ENCODE measurements around the gene DOCK8.
A peak's percentile ranks its signal among the peaks of the same experiment; 100 is the strongest.

The DOCK8 gene

DNA sequence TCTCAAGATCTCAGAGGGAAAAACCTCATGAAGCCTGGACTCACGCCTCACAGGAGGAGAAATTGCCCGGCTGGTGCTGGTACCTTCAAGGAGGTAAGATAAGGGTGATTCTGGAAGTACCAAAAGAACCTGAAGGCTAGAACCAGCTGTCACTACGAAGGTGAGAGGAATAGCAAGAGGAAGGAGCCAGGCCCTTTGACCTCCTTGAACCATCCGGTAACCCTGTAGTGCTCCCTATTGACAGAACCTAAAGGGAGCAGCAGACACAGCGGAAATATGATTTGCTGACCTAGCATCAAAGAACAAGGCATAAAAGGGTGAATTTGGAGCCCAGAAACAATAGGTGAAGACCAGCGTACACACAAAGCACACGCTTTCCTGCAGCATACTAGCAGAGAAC is 92.2 kb downstream of the DOCK8 start:
- peak; percentile 15 to 34 for DNase-seq (ENCODE audit: low read depth in 2 of 2)

DNA sequence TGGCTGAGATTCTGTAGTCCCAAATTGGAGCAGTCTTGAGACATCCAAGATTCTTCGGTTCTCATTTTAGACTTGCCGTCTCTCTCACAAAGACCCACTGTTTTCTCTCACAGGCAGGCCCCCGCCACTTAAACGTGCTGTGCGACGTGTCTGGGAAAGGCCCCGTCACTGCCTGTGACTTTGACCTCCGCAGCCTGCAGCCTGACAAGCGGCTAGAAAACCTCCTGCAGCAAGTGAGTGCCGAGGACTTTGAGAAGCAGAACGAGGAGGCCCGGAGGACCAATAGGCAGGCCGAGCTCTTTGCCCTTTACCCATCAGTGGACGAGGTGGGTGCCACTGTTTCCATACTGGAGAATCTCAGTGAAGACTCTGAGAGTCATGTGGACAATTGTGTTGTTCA is 97.2 kb downstream of the DOCK8 start:
- DNase-seq (ENCODE audit: low read depth in 2 of 2) = no peak

DNA sequence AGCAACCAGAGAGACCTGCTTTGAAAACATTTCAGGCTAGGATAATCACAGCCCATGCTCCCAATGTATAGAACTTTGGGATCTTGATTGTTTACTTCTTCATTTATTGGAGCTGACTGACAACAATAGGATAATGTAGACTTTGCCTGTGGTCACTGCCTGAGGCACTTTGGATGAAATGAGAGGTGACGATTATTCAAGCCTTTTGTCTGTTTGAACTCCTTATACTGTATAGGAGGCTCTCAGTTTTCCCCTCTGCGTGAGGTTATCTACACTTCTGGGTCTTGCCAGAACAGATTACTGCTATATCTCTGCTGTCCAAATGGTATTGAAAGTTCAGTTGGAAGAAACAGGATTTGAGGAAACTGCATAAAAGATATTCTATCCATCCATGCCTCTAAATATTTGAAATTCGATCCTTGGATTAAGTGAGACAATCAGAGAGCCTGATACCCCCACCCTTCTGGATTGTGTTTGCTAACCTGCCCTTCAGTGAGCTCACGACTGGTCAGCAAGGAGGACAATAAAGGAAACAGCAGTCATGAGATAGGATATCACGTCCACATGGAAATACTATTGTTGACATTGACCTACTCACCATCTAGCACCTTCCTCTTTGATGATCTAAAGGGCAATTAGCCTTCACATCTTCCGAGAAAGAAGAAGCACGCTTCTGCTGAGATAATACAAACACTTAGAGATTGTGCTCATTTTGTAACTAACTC is 98.1 kb downstream of the DOCK8 start:
- DNase-seq (ENCODE audit: low read depth in 2 of 2) = no peak

DNA sequence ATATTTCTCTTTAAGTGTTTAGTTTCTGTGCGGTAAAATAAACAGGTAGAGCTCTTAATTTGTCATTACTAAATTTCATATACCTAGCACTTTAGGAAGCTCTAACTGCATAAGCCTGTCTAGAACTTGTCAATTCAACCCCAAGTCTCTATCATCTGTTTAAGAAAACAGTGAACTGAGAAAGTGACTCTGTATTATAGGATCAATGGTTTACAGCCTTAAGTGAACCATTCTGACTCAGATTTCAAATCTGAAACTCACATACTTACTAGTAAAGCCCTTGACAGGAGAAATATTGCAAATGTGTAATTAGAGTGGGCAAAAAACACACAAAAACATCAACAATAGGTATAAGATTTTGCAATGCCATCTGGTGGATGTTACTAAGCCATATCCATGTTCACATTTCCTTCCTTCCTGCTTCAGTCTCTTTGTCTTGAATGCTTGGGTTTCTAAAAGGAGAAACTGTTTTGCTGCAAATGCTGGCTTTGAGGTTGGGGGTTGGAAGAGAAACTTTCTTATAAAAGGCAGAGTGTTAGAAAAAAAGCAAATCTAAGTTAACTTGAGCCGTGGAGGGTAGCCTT is 101.8 kb downstream of the DOCK8 start:
- DNase-seq (ENCODE audit: low read depth in 2 of 2) = no peak

DNA sequence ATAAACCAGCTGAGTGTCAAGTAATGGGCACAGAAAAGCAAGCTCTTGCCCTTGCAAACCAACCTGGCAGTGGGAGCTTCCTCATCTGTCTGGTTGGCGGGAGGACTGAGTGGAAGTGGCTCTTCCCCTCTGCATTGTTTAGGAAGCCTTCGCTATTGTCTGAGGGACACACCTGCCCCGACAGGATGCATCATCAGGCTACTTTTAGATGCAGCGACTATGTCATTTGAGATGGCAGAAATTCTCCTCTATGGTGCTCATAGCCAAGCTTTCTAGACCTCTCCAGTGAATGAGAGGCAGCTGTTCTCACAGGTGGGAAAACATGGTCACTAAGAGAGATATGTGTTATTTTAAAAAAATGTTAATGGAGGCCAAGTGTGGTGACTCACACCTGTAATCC is 104.0 kb downstream of the DOCK8 start:
- no peak for DNase-seq (ENCODE audit: low read depth in 2 of 2)

DNA sequence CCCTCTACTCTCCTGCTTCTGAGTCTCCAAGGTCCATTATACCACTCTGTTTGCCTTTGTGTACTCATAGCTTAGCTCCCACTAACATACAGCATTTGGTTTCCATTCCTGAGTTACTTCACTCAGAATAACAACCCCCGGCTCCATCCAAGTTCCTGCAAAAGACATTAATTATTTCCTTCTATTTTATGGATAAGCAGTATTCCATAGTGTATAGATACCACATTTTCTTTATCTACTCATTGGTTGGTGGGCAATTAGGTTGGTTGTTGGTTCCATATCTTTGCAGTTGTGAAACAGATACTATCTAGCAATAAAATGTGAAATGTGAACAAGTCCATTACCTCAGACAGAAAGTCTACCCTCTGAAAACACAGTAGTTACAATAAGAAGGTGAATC is 110.3 kb downstream of the DOCK8 start:
- no peak for DNase-seq (ENCODE audit: low read depth in 2 of 2)

DNA sequence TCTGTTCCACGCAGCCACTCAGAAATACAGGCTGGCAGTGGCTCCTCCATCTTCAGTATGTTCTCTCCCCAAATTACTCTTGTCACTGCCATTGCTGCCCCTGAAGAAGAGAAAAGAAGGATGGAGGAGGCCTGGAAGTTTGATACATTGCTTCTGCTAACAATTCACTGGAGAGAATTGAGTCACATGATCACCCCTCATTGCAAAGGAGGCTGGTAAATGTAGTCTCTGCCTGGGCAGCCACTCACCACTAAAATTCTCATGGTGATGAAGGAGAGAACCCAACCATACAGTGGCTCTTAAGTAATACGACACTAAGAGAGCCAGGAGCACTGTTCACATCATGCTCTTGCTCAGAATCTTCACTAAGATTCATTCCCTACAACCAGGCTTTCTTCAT is 112.0 kb downstream of the DOCK8 start:
- DNase-seq (ENCODE audit: low read depth in 2 of 2) = no peak

DNA sequence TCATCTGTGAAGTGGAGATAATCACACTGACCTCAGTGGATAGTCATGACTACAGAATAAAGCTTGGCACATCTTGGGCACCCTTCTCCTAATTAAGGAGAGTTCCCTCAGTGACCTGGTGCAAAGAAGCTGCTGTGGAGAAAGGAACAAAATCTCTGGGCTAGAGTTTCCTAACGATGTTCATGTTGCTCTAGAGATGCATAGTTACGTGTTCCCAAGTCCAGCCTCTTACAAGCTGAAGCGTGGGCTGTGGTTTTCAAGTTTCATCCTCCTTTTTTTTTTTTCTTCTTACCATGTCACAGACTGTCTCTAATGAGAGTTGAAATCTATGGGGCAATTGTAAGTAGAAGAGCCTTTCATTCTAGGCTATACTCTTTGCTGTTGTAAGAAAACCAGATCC is 113.8 kb downstream of the DOCK8 start:
- no peak for DNase-seq (ENCODE audit: low read depth in 2 of 2)

DNA sequence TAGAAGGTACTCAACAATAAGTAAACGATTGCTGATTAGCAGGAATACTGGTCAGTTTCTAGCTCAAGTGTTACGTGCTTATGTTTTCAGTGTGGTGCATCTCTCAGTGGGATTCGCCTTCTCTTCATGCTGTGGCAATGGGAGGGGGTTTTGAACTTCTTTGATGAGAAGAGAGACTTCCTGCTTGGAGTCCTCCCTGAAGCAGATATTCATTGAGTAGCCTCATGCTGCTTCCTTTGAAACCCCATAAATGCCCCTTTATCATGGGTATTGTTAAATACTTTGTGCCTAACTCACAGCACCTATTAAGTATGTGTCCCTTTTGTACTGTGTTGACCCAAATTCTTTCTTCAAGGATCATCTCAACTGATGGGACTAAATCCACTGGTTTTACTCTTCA is 116.5 kb downstream of the DOCK8 start:
- DNase-seq (ENCODE audit: low read depth in 2 of 2) = no peak

DNA sequence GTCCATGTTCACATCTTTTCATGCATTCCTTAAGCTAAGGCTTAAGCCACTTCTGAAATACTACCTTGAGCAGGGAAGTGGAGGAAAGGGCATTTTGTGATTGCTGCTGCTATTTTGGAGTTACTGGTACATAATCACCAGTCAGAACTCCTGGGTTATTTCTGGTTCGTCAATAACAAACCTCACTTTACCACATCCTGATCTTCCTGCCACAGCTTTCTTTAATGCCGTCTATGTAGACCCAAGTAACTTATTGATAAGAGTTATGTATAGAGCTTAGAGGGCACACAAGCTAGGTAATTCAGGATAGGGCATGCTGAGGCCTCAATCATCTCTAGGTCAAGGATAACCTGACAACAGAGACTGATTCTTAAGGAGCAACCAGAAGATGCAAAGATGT is 120.7 kb downstream of the DOCK8 start:
- no peak for DNase-seq (ENCODE audit: low read depth in 2 of 2)

DNA sequence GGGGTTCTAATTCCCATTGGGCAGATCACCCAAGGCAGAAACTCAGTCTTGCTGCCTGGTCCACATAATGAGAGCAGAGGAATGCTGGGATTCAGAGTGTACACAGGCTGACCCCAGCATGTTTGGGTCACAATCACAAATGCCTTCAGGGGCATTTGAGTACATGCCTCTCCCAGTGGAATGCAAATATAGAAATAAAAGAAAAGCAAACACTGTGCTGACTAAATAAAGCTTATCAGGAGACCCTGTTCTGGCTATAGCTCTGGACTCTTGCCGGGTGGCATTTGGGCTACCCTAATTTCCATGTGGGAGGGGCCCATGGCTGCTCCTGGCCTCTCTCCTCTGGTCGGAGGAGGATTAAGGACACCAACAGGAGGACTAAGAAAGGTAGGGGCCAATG is 121.4 kb downstream of the DOCK8 start:
- DNase-seq (ENCODE audit: low read depth in 2 of 2) = no peak

DNA sequence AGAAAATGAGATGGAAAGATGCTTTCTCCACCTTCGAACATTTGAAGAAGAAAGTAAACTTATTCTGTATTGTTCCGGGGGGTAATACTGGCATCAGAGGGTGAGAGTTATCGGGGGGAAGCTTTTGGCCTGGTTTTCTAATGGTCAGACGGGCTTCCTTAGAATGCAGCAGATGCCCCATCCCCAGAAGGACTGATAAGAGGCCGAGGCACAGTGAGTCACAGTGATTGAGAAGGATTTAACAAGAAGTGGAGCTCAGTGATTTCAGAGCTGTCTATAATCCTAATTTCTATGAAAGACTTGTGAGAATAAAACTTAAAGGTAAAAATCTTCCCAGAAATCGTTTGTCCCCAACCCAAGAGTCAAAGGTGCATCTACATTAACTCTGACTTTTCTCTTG is 123.9 kb downstream of the DOCK8 start:
- DNase-seq (ENCODE audit: low read depth in 2 of 2) = no peak

DNA sequence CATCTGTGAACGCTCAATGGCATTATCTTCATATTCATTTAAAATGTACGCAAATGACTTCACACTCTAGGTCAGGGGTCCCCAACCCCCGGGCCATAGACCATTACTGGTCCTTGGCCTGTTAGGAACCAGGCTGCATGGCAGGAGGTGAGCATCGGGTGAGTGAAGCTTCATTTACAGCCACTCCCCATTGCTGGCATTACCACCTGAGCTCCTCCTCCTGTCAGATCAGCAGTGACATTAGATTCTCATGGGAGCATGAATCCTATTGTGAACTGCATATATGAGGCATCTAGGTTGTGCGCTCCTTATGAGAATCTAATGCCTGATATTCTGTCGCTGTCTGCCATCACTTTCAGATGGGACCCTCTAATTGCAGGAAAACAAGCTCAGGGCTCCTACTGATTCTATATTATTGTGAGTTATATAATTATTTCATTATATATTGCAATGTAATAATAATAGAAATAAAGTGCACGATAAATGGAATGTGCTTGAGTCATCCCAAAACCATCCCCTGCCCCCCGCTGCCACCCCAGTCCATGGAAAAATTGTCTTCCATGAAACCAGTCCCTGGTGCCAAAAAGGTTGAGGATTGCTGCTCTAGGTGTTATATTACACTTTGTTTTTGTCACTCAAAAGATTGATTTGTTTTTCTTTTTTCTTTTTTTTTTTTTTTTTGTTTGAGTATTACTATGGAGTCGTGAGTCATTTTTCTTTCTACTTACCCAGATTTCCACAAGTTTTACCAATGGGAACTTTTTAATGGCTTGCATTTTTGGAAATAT is 127.2 kb downstream of the DOCK8 start:
- DNase-seq (ENCODE audit: low read depth in 2 of 2) = no peak

DNA sequence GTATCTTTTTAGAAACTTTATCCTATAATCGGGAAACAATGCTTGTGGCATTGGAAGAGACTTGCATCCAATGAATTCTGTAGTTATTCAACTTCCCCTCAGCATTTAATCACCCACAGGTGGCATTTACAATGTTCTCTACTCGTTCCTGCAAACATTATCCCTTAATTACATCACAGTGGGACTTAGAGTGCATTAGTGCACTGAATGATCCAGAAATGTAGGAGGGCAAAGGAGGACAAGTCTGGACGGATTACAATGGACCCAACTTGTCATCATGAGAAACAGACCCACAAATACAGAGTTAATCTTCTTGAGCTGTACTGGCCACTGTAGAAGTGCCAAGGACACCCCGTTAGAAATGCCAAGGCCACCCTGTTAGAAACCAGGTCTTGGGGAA is 129.1 kb downstream of the DOCK8 start:
- no peak for DNase-seq (ENCODE audit: low read depth in 2 of 2)

DNA sequence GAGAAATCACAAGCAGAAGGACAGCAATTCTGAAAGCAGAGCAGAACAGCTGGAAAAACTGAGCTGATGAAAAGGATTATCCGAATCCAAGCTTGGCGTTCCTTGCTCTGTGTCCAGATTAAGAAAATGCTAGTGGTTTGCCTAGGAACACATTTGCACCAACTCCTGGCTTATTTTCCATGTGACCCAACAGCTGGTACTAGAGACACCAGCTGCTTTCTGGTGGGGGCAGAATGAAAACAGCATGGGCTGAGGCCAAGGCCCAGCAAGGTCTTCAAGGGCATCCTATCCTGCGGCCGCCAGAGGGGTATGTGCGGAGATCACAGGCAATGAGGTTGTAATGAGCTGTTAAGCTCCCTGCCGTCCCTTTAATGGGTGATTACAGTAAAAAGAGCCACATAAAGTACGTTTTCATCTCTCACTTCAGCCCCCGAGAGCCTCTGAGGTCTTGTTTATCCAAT is 131.5 kb downstream of the DOCK8 start:
- no peak for DNase-seq (ENCODE audit: low read depth in 2 of 2)

DNA sequence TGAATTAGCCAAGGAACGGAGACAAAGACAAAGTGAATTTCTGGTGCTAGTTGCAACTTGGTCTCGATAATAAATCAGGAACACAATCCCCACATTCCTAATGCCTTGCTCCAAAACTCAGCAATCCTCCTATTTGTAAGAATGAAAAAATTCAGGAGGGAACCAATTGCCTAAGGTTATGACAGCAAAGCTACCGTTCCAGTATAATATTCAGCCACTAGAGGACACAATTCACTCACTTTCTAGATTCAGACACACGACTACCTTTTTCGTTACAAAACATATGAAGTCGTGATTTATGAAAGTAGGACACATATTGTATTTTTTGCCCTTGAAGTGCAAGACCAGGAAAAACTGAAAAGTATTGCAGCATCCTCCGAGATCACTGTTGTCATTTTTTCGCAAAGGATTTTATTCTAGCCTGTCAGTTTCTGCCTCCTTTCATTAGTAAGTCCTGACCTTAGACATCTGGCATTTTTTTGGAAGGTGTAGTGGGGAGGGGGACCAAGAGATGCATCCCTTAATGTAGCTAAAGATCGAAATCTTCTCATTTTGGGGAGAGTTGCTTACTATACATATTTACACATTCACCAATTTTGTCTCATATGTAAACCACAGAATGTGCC is 133.1 kb downstream of the DOCK8 start:
- no peak for DNase-seq (ENCODE audit: low read depth in 2 of 2)

DNA sequence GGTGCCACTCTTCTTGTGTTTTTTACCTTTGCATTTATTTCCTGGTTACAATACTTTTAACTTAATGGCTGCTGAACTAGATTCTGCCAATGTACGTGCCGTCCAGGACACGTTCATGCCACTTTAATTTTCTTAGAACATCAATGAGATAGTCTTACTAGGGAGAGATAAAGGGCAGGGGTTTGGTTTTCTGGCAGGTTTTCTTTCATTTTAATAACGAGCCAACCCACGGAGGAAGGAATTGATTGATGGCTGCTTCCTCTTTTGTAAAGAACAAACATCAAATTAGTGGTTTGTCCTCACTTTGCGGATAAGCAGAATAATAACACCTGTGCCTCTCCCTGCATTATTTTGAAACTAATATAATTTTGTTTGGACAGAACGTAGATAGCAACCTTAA is 135.7 kb downstream of the DOCK8 start:
- DNase-seq (ENCODE audit: low read depth in 2 of 2) = no peak

DNA sequence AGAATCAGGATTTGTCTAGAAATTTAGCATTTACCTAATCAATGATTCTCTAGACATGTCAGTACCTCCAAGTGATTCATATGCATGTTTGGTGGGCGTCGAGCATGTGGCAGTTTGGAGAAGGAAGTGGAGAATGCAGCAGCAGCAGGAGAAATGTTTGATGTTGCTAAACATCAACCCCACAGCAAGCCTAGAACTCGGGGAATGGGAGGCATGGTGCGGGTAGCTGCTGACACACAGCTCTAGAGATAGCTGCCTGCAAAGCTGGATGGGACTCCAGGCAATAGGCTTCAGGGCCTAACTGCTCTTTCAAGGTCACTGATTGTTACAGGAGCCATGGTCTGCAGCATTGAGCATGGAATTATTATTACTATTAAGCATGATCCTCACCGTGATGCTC is 137.3 kb downstream of the DOCK8 start:
- DNase-seq (ENCODE audit: low read depth in 2 of 2) = no peak

DNA sequence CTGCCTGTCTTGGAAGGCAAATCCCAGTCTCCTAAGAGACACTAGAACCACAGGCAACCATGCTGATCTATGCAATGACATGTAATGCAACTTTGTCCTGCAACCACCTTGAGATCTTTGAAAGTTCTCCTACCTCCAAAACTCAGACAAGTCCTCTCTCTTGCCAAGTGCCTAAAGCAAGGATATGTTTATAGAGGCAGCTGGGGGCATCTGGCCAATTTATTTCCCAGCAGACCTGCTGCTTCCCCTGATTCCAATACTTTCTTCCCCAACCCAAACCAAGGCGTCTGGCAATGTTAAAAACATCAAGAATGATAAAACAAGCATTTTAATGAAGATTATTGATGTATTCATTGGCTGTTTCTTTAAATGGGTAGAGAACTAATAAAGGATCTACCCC is 138.4 kb downstream of the DOCK8 start:
- DNase-seq (ENCODE audit: low read depth in 2 of 2) = no peak

DNA sequence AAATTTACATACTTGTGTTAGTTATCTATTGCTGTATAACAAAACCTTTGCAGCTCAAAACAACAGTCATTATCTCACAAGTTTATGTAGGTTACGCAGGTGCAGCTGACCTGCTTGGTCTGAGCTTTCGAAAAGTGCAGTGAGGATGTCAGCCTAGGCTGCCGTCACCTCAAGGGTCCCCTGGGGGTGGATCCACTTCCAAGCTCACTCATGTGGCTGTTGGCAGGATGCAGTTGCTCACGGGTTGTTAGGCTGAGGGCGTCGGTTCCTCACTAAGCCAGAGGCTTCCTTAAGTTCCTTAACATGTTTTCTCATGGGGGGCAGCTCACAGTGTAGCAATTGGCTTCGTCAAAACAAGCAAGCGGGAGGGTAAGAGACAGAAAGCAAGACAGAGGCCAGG is 139.8 kb downstream of the DOCK8 start:
- DNase-seq (ENCODE audit: low read depth in 2 of 2) = no peak

DNA sequence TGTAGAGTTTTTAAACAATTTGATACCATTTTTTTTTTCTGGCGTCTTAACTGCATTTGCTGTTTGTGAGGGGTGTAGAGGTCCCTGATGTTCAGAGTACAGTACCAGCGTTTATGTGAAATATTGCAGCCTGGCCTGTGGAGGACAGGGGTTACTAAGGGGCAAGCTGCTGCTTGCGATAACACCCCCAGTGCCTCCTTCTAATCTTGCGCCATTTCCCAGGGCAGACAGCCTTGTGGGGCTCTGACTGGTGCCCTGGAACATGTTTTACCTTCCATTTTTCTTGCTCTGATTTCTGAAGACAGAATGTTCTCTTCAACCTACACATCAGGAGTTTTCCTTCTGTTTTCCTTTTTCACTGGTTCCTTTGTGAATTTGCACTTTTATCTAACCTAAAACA is 142.9 kb downstream of the DOCK8 start:
- no peak for DNase-seq (ENCODE audit: low read depth in 2 of 2)

DNA sequence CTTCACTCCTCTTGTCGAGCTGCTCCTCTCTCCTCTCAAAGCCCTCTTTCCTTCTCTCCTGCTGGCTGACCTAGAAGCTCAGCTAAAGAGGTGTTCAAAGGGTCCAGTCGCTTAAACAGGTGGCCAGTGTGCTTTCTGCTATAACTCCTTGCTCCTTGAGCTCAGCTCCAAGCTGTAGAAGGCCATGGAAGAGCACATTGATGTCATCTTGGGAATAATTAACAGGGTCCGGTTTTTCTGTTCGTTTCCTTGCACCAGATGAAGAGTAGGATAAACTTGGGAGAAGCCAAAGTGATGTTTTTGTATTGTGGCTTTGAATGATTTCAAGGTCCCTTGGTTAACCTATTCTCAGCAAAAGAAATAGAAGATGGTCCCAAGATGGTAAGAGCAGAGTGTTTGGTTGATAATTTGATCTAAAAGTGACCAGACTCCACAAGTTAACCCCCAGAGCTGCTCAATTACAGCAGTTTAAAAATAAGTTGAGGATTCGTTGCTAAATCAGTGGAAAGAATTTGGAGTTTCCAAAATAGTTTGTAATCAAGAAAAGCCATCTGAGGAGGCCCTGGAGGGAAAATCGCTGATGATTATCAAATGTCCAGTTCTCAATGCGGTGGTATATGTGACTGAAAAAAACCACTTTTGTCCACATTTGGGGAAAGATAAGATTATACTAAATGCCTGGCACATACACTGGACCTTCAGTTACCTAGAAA is 148.1 kb downstream of the DOCK8 start:
- DNase-seq (ENCODE audit: low read depth in 2 of 2) = no peak
